Measurements from ENCODE around the gene NALCN.

The NALCN gene

GRCh38 chr13:101025925-101026324, 390.4 kb downstream of the NALCN start:
- no peak for DNase-seq (ENCODE audit: low read depth)

DNA sequence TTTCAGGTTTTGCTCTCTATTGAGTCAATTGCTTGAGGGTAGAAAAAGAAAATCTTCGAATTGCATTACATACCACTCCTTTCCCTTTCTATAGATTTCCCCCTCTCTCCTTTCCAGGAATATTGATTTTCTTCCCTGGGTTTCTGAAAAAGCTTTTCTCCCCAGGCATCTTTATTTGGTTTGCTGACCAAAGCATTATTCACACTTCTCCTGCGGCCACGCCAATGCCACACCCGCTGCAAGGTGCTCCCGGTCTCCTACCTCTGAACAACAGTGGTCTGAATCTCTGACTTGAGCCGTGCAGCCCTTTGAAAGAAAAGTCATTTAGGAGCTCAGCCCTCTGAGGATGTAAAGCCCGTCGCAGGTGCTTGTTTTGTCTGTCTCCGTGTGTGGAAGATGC, 390.8 kb downstream of the NALCN start:
- no peak for DNase-seq (ENCODE audit: low read depth)

- no peak for DNase-seq (ENCODE audit: low read depth)
These were observed 397.2 kb downstream of the NALCN start for GRCh38 chr13:101019126-101019525.

- DNase-seq (ENCODE audit: low read depth): peak; percentile 65
These were observed 397.6 kb downstream of the NALCN start for GRCh38 chr13:101018720-101019119.

DNA sequence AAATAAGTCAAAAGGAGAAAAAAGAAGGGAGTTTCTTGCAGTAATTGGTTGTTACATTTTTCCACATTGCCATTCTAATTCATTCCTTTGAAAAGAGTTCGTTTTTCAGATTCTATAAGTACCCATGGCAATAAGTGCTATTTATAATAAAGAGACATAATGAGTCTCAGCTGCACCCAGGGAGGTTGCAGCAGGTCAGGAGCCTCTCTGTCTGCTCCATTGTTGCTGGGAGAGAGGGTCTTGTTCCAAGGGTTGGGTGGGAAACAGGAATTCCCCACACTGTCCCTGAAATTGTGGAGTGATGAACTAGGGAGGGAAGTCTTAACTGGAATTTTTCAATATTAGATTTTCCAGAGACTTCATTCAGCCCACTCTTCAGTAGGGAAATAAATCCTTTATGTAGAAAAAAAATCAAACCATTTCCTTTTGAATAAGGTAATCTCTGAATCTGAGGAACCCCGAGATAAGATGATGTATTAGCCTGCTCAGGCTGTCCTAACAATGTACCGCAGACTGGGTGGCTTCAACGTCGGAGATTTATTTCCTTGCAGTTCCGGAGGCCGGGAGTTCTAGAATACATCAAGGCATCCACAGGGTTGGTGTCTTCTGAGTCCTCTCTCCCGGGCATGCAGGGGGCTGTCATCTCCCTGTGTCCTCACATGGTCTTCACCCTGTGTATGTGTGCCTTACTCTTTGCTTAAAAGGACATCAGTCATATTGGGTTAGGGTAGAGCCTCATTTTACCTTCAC, 399.0 kb downstream of the NALCN start:
- DNase-seq (ENCODE audit: low read depth): no peak

DNA sequence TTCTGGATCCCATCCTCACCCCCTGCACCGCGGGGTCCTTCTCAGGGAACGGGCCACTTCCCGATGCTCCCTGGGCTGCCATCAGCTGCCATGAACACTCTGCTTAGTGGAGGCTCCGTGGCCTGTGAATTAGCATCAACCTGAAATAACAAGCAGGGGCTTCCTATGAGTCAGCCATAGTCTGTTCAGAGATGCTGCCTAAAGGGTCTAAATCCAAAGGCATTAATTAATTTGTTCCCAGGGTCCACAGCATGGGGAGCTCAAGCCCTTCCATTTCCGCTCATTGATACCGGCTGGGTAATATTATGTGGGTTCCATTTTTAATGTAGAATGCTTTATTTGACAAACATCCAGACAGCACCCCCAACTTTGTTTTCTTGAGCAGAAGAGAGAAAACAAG, 399.8 kb downstream of the NALCN start:
- no peak for DNase-seq (ENCODE audit: low read depth)

- no peak for DNase-seq (ENCODE audit: low read depth)
These were observed 403.1 kb downstream of the NALCN start for GRCh38 chr13:101013245-101013644.

DNA sequence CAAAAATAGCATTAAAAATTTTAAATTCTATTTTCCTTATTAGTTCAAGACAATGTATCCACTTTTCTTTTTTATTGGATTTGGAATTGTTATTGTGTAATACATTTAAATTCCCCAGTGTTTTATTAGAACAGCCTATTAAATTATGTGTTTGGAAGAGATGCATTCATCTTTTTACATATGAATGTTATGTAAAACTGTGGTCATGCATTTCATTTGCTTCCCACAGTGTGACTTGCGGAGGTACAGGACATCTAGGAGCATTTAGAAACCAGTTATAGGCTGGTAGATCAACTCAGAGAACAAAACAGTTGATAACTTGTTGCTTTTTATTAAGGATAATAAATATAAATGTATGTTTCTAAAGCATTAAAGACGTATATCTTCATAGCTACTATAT, 406.2 kb downstream of the NALCN start:
- DNase-seq (ENCODE audit: low read depth): no peak

GRCh38 chr13:101007245-101007644, 409.1 kb downstream of the NALCN start:
- DNase-seq (ENCODE audit: low read depth): no peak
